ENCODE data around the gene SNRPB2.

Gene SNRPB2

DNA sequence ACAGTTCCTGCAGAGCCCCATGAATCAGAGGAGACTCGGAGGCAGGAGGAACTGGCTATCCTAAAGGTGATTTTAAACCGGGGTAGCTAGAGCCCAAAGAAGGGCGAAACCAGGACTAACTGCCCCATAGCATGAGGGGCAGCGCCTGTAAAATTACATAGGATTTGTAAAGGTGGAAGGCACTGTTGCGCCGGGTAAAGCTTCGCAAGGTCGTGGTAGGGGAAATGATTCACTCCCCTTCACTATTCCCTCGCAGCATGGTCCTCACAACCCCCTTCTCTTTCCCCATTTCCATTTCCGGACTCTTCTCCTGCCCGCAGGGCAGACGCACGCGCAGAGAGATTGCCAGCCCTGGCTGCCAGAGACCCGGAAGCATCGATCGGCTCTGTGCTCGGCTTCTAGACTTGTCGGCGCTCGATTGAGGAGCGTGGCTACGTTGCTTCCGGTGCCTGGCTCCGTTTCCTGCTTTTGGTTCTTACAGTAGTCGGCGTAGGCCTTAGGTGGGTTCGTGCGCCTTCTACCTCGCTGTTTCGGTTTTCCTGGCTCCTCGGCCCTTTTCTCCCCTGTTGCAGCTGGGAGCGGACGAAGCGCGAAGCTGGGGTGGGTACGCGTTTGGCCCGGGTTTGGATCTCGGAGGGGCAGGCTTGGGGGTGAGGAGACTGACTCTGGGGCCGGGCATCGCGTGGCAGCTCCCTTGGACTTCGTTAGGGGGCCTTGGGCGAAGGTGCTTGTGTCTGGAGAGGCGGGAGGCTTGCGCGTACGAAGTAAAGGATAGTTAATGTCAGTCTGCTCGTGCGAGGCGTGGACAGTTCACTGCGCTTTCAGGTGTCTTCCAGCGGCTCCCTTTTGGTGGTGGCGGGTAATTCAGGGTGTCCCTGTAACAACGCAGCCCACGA lies at the start of gene SNRPB2:
Gene SNRPB2 (plus strand): TSS at position 462 of the 896 bp plus-strand sequence. CDS start 1,677 bp downstream, outside the sequence.
- DNase-seq = peak; percentile 91 to 93

DNA sequence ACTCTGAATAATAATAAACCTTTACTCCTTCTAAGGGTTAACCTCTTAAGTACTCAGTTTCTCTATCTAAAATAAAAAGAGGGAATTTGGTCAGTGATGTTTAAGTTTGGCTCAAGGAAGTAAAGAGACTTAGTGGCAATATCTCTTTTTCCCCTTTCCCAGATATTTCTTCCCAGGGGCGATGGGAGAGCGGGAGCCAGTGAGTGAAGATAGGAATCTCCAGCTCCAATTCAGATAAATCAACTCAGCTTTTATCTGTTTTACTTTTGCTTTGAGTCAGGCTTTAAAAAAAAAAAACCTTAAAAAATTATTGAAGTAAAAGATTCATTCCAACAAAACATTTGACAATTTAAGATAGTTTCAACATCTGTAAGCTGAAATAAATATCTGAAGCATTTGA lies 45.4 kb upstream of the SNRPB2 start:
- no peak for DNase-seq

DNA sequence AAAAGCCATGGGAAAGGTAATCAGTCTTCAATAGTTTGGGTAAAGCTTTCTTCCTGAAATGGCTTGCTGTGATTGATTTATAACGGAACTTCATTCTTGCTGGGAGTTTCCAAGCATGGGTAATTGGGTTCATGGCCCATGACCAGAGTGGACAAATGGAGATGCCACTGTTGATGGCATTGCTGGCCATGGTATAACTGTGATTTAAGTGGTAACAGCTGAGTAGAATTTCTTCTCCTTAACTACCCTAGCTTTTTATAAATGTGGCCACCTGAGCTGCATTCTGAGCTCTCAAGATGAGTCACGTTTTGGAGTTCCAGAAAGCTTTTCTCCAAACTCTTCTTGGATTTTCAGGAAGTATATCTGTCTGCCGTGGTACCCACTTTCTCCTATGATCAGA lies 39.9 kb upstream of the SNRPB2 start:
- DNase-seq = no peak

DNA sequence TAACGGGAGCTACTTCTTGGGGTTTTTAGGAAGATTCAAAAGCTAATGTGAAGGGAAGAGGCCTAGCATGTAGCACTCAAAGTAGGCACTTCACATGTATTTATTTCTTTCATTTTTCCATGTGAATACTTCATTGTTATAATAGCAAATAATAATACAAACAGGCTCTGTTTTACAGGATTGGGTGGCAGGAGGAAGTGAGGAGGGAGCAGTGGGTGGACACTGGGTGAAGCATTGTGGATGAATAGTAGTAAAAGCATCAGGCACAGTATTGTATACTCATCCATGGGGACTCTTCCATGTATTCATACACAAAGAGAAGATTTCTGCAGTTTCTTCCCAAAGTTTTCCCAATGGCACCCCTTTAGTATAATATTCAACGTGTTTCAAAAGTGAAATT lies 38.4 kb upstream of the SNRPB2 start:
- no peak for DNase-seq

DNA sequence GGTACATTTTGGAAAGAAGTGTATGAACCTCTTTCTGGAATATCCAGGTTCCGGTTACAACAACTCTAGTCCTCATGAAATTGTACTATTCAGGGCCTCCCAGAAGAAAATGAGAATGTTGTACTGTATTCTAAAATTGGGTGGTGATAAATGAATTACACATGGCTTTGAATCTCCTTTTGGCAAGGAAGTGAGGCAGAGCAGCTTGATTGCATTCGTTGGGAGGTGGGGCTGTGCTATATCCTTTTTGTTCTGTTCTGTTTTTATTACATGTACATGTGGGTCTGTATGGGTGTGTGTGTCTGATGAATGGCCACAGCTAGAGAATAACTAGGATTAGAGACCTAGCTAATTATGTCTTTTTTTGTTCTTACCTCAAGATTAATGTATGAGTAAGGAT lies 37.8 kb upstream of the SNRPB2 start:
- no peak for DNase-seq

DNA sequence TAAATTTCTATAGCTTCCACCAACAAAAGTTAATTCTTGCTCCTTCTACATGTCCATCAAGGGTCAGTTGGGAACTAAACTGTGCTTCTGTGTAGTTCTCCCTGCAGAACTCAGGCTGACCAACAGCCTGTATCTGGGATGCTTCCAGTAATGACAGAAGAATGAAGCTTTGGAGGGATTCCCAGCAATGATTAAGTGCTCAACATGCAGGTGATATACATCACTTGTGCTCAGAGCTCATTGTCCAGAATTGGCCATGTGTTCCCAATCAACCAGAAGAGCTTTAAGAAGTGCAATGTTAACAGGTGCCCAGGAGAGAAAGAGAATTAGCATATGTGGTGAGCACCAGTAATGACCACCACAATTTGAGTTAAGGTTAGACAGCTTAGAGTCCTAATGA lies 37.4 kb upstream of the SNRPB2 start:
- no peak for DNase-seq

DNA sequence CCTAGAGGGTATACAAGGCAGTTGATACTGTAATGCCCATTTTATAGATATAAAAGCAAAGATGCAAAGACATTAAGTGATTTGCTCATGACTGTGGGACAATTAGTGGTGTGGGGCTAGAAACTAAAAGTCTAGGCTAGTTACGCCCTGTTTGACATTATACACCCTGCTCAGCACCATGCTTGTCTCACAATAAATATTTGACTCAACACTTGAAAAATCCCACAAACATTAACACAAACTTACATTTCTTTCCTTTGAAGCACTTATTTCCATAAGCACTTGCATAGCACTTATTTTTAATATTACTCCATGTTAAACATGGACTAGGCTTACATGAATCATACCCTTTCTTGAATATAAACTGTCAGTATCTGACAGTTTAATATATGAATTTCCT lies 36.5 kb upstream of the SNRPB2 start:
- no peak for DNase-seq

DNA sequence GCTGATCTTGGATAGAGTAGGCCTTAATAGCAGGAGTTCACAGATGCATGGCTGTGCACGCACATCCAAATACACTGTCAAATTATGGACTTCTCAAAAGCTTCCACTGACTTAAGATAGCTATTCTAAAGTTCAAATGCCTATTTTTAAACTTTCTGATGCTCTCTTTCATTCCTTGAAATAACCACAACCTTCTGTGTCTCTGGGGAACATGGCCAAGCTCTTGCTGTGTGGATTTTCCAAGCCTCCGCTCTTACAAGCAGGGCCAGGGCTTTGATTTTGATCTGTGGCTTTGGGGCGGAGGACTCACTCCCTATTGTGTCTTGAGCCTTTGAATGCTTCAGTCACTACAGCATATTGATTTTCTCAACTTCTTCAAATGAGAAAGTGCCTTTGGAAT lies 35.7 kb upstream of the SNRPB2 start:
- no peak for DNase-seq

DNA sequence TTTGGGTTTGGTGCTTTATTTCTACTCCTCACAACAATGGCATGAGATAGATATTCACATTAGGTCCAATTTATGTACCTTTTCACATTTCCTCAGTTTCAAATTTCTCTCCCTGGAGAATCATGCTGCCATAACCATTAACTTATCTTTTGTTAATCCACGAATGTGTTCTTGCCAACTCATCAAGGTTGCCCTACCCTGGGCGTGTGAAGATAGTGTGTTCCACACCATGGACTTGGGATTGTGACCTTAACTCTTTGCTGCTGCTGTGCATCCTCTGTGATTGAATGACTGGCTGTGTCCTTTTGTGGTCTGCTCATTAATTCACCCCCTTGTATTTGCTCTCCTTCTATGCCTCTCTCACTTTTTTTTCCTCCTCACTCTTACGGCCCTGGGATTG lies 34.2 kb upstream of the SNRPB2 start:
- DNase-seq = no peak

DNA sequence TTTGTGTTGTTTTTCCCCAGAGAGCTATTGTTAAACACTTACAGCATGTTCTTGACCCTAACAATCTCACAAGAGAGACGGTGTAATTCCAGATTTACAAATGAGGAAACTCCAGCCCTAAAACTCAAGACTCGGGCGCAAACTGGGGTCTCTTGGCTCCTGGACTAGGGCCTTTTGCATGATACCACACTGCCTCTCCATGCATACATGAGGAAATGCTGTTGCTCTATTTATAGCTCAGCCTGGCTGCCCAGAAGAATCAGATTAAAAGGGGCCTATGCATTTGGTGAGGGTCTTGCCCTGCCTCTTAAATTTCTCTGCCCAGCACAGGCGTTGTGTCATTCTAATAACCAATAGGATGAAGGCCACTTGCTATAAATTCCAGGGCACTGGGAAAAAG lies 30.5 kb upstream of the SNRPB2 start:
- no peak for DNase-seq

DNA sequence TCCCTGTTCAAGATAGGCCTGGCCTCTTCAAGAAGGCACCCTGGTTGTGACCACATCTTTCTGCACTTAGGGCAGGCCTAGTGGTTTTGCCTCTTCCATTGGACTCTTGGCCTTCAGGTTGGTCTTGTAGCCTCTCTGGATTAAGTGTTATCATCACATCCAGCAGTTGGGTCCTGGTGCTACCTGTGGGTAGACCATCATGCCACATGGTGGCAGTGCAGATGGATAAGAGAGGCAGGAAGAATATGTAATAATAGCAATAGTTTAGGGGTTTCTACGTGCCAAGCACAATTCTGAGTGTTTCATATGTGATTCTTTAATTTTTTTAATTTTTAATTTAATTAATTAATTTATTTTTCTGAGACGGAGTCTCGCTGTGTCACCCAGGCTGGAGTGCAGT lies 28.5 kb upstream of the SNRPB2 start:
- DNase-seq = peak in 1 of 2 donors; percentile 51

DNA sequence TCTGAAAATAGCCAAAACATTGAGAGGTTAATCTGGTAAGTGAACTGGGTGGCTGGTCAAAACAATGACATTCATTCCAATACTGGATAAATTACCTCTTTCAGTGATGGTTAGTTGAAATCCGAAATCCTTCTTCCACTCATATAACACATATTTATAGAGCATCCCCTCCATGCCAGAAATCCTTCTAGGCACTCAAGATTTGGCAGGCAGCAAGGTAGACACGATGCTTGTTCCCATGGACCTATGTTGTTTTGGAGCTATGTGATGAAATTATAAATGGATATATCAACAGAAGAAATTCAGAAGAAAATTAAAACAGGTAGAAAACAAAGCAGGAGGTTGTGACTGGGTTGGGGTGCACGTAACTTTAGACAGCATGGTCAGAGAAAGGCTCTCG lies 26.3 kb upstream of the SNRPB2 start:
- DNase-seq = no peak

DNA sequence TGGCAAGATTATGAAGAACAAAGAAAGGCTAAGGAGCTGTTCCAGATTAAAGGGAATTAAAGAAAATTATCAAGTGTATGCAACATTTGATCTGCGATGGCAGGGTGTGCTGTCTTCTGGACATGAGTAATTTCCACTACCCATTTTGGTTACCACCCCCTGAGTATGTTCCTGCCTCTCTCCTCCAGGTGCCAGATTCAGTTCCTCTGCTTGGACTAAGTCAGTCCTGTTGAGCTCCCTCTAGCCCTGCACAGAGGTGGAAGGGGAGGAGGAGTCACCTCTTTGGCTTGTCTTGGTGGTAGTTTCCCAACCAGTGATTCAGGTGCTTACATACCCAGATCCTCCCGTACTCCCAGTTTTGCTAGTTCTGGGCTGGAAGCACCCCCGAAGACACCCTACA lies 22.2 kb upstream of the SNRPB2 start:
- no peak for DNase-seq

DNA sequence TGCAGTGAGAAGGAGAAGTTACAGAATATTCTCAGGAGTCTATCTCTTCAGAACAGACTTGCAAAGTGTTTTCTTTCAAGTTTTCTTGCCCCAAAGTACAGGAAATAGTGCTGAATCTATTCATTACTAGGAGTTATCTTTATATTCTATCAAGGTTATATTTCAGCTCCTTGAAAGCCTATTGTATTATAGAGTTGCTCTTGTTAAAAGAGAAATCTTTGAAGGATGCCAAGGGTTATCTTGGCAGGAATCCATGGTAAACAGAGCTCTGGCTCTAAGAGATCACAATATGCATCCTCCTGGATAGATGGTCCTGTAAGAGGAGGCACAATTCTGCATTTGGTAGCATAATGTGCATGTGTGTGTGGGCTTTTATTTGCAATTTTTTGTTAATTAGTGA lies 21.2 kb upstream of the SNRPB2 start:
- DNase-seq = no peak

DNA sequence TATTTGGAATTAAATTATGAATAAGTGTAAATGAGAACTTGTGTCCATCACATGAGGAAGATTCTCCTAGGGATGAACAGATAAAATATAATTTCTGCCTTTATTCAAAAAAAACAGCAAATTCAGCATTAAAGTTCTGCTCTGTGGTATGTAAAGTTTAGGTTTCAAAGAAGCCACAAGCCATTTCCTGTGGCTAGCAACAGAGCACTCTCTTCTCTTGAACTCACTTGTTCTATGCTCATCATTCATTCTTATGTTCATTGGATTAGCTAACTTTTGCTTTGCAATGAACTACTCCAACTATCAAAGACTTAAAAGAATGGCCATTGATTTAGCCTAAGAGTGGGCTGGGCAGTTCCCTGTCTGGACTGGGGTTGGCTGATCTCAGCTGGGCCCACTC lies 20.8 kb upstream of the SNRPB2 start:
- peak in 1 of 2 donors; percentile 47 for DNase-seq

DNA sequence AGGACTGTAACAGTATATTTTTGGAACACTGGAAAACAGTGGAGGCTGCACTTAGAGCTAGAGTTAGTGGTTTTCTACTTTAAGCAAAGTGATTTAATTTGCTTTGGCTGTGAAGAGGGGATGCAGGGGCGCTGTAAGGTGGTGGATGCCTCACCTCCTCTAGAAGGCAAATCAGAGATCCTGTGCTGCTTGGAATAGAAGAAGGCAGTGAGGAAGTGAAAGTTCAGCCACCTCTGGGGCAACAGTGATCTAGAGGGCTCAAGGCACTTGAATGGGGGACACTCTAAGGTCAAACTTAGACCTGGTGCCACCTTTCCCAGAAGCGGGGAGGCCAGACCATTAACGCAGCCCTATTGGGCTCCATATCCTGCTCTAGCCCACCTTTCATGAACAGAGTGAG lies 19.0 kb upstream of the SNRPB2 start:
- DNase-seq = no peak

DNA sequence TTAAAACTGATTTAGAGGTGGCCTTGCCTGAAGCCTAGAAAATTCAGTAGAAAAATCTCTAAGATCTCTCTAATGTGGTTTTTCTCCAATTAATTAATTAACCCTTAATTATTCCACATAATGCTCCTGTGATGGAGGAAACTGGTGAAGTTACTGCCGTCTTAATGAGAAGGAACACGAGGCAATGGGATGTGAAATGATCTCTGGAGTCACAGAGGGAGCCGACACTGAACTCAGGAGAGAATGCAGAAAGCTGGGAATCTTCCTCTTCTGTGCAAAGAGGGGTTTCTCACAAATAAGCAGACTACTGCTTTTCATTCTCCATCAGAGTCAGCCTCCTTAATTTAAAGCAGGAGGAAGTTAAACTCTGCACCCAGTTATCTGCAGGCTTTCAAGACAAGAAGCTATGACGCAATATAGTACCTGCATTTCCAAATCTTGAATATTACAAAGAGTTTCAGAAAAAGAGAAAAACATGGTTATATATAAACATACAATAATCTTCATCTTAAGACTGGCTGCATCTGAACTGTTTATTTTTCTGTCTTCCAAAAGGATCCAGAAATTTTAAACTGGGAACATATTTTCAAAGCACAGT lies 18.1 kb upstream of the SNRPB2 start:
- DNase-seq = no peak

DNA sequence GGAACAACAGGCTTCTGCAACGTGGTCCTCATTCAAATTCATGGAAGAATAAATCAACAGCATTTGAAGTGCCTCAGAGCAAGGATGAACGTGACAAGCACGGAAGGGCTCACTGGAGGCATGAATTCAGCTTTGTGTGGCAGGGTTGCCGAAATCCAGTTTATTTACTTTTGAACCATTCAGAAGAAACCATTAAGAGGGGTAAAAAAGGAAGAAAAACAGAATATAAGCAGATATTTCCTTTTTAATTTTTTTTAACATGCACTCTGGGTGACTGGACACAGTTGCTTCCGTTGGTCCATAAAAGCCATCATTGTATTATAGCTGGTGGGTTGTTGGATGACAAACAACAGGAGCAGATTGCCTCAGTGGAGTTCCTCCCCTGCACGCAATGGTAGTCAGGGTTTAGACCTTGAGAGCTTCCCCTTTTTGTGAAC lies 17.3 kb upstream of the SNRPB2 start:
- DNase-seq = no peak

DNA sequence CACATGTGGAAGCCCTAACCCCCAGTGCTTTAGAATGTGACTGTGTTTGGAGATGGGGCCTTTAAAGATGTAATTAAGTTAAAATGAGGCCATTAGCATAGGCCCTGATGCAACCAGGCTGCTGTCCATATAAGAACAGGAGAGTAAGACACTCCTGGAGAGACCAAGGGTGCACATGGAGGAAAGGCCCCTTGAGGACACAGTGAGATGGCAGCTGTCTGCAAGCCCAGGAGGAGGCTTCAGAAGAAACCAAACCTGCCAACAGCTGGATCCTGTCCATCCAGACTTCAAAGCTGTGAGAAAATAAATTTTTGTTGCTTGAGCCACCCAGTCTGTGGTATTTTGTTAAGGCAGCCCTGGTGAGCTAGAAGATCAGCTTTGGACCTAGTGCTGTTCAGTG lies 16.8 kb upstream of the SNRPB2 start:
- DNase-seq = no peak

DNA sequence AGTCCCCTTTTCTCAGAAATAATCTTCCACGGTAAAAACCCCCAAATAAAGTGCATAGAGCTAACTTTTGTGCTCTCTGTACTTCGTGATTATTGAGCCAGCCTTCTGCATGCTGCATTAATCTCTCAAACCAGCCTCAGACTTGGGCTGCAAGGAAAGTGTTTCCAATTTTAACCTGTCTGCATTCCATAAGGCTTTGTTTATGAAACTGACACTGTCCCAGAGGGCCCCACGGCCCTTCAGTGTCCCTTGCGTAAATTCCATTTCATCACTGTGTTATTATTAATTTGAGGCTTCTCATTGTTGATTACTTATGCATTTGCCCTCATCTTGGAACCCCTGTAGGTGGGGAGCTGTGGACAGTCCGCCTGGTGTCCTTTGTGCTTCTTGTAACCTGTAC lies 15.6 kb upstream of the SNRPB2 start:
- no peak for DNase-seq

DNA sequence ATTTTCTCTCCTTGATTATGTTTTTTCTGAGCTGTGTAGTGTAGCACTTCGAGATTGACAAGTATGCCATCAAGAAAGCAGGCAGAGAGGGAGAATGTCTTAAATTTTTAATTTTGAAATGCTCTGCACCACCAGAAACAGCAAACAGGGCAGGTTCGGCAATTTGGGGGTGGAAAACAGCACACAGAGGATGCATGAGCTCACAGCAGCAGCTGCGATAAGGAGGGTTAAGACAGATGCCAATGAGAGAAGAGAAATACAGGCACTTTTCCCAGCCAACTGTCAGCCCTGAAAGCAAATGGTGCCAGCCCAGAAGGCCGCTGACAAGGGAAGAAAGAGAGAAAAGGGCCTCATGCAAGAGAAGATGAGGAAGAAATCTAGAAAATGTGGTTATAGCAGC lies 15.1 kb upstream of the SNRPB2 start:
- no peak for DNase-seq

DNA sequence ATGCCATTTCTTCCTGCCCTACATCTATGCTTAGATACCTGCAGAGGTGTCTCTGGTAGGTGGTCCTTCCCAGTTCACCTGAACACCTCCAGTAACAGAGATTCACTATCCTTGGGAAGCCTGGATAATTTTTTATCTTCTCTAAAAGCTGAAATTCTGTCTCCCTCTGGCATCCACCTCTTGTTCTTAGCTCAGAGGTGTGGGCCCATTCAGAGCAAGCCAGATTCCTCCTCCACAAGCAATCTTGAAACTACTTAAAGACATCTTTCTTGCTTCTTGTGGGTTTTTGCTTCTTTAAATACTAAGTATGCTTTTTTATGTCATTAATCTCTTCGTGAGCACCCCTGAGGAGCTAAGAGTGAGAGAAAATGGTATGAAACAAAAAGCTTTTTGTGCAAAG lies 10.4 kb upstream of the SNRPB2 start:
- DNase-seq = no peak

DNA sequence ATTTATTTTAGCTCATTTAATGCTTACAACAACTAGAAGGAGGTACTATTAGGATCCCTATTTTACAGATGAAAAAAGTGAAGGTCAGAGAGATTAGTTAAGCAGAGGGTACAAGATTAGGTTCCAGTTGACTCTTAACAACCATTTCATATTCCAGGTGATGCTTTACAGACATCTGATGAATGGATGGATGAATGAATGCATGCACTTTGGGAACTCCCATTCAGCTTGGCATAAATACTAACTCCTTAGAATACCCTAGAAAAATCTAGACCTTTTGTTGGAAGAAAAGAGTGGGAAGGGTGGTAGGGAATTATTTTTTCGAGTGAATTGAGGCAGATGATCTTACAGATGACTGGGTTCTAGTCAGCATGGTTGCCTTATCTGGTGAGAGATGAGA lies 746 bp upstream of the SNRPB2 start:
- DNase-seq = no peak

DNA sequence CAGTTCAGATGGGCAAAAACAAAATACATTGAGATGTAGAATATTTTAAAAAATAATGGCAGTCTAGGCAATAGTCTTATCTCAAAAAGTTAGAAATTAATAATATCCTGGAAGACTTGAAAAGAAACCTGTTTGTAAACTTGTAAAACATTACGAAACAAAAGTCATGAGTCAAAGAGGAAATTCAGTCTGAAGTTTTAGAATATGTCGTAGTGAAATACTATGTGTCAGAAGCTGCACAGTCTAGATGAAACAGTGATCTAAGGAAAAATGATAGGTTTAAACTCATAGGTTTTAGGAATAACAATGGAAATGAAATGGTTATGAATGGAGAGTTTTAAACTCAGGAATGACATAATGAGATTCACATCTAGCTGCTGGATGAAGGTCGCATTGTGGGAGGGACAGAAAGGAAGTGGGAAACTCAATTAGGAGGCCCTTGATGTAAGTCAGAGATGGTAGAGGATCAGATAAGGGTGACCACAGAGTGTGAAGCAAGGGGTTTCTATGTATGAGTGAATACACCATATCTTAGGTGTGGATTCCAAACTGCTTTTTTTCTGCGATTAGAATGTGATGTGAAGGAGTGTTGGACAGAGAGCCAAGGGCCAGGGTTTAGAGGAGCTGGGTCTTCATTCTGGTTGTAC lies 2.8 kb downstream of the SNRPB2 start:
- DNase-seq = peak in 1 of 2 donors; percentile 39
